Neural crest cell (in vitro differentiated cells): Measurements from ENCODE around the gene EXOC3. TPM values are rescaled to one million over a fixed set of nuclear protein-coding genes. Genes with fewer than 3 reads are reported as not detected.
A peak's percentile ranks its signal among the peaks of the same experiment; 100 is the strongest.

Source experiments
- DNase-seq: peaks from one replicate; pipeline ENCODE4 v3.0.0; 2021; ENCODE audit warnings: low read depth, mixed read lengths, low spot score
- H3K27ac Mint-ChIP-seq: one replicate; pipeline ENCODE4 v1.8.0; 2021; ENCODE audit warnings: mild to moderate bottlenecking, mixed read lengths; ENCODE audit not compliant: unreplicated experiment
- H3K27me3 Mint-ChIP-seq: 2 replicates; pipeline ENCODE4 v1.8.0; 2021; ENCODE audit warnings: low read depth, mild to moderate bottlenecking, mixed read lengths
- H3K36me3 Mint-ChIP-seq: 2 replicates; pipeline ENCODE4 v1.8.0; 2021; ENCODE audit warnings: low read depth, mild to moderate bottlenecking, mixed read lengths
- H3K4me1 Mint-ChIP-seq: 2 replicates; pipeline ENCODE4 v1.8.0; 2021; ENCODE audit warnings: mixed read lengths
- H3K4me3 Mint-ChIP-seq: one replicate; pipeline ENCODE4 v1.8.0; 2021; ENCODE audit warnings: mild to moderate bottlenecking, mixed read lengths
- H3K9me3 Mint-ChIP-seq: 2 replicates; pipeline ENCODE4 v1.8.0; 2021; ENCODE audit warnings: mixed read lengths
- CTCF ChIP-seq: fragments of 200-600 bp; sonication (generic); conservative IDR thresholded peaks from 2 replicates; pipeline ENCODE4 v1.5.0; 2021; ENCODE audit warnings: antibody characterized with exemption, mild to moderate bottlenecking
- total RNA-seq: library from RNA; stranded (reverse); gene quantifications from 2 replicates; pipeline ENCODE4 v1.2.1, GENCODE V29; 2021

The EXOC3 gene
- total RNA-seq, 1 donor from 2014 or later = 61.3 TPM

GRCh38 chr5:438481-438981 is 4.4 kb upstream of the EXOC3 start:
- no peak for TF ChIP-seq CTCF
- H3K9me3 Mint-ChIP-seq = no peaks in the 10 kb centered on the region
- peak overlapping the region; percentile 19 for H3K4me3 Mint-ChIP-seq
- H3K27ac Mint-ChIP-seq = no peak overlapping the region
- peaks cover 12% of the 10 kb centered on the region for H3K4me1 Mint-ChIP-seq
- H3K27me3 Mint-ChIP-seq = no peaks in the 10 kb centered on the region
- no peaks in the 10 kb centered on the region for H3K36me3 Mint-ChIP-seq
- DNase-seq = no peak

GRCh38 chr5:439181-439580 is 3.8 kb upstream of the EXOC3 start:
- no peak for DNase-seq
- H3K27ac Mint-ChIP-seq = no peak overlapping the region

DNA sequence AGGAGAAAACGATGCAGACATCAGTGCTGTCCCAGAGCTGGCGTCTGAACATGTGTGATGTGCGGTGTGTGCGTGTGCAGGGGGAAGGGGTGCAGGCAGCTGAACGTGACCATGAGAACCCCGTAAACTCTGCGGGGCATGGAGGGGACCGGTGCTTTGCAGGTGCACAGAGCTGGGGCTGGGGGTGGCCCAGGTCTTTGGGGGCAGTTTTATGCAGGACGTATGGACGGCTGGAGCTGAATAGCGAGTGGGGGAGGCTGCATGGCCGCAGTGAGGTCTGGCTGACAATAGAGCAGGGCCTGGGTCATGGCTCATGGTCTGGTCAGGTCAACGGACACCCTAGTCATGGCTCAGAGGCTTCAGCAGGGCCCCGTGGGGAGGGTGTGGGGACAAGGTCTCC is 3.3 kb upstream of the EXOC3 start:
- H3K9me3 Mint-ChIP-seq = no peaks in the 10 kb centered on the region
- TF ChIP-seq CTCF = no peak
- H3K4me1 Mint-ChIP-seq = peaks cover 18% of the 10 kb centered on the region
- H3K4me3 Mint-ChIP-seq = peak overlapping the region; percentile 36
- DNase-seq = no peak
- no peak overlapping the region for H3K27ac Mint-ChIP-seq
- H3K36me3 Mint-ChIP-seq = no peaks in the 10 kb centered on the region
- no peaks in the 10 kb centered on the region for H3K27me3 Mint-ChIP-seq

More at GRCh38 chr5:439181-439580, 3.8 kb upstream of the EXOC3 start:
- Mint-ChIP-seq H3K4me1 (peaks cover 14% of the 10 kb centered on the region), H3K4me3 (no peak overlapping the region), H3K36me3 (no peaks in the 10 kb centered on the region), H3K27me3 (no peaks in the 10 kb centered on the region), H3K9me3 (no peaks in the 10 kb centered on the region)
- no peak for TF ChIP-seq CTCF

DNA sequence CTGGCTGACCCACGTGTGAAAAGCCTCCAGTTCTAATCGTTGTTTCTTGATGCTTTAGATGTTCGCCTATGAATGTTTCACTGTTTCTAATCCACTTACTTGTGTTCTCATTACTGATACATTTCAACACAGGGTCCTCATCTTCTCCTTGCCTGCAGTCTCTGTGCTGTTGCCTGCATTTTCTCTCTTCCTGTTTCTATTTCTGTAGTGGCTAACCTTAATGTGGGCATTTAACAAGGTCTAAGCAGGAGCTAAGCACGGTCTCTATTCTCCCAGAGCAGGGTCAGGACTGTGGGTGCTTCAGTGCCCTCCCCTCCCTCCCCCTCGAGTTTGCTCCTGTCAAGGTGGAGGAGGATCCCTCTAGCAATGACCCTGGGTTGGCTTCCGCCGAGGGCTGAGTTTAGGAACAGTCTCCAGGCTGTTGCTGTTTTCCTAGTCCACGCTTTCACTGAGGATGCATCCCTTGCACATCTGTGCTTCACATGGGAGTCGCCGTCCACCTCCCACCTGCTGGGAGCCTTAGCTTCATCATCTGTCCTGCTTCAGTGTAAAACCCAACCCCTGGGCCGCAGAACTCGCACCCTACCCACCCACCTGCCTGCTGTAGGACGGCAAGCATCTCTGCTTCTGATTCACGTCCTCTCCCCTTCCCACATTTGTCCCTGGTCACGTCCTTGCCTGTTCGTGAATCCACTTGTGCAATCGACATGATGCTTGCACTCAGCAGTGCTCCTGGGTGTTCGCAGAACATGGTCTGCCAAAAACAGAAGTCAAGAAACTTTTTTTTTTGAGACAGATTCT is 2.4 kb upstream of the EXOC3 start:
- Mint-ChIP-seq H3K9me3 (no peaks in the 10 kb centered on the region), H3K27ac (no peak overlapping the region), H3K36me3 (no peaks in the 10 kb centered on the region), H3K27me3 (no peaks in the 10 kb centered on the region), H3K4me3 (peak overlapping the region; percentile 58), H3K4me1 (peaks cover 23% of the 10 kb centered on the region)
- DNase-seq = no peak
- no peak for TF ChIP-seq CTCF

DNA sequence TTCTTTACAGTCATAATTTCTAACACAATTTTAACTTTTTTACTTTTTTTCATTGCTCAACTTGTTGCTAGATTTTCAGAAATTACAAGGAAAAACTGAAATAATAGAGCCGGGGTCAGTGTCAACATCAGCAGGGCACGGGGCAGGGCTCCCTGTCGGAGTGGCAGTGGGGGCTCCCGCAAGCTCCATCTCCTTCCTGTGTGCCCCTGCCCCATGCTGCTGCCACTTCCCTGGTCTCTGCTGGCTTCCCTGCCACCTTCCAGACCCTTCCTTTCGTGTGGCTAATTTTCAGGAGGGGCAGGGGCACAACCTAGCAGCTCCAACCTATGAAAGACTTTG is 1.0 kb upstream of the EXOC3 start:
- Mint-ChIP-seq H3K4me3 (peak overlapping the region; percentile 96), H3K9me3 (no peaks in the 10 kb centered on the region), H3K4me1 (peaks cover 27% of the 10 kb centered on the region), H3K27ac (no peak overlapping the region), H3K36me3 (peaks cover 4% of the 10 kb centered on the region), H3K27me3 (no peaks in the 10 kb centered on the region)
- TF ChIP-seq CTCF = no peak
- no peak for DNase-seq
